GM23338 (cell line): ENCODE measurements around the gene ALPP. TPM values are rescaled to one million over a fixed set of nuclear protein-coding genes. Genes with fewer than 3 reads are reported as not detected.

Source experiments
- EZH2 ChIP-seq: fragments of 200-600 bp; sonication (generic); IDR thresholded peaks from one replicate; pipeline ENCODE4 v1.8.0; 2017; ENCODE audit warnings: antibody characterized with exemption, mild to moderate bottlenecking, low read depth; ENCODE audit not compliant: unreplicated experiment
- POLR2AphosphoS5 ChIP-seq: IDR thresholded peaks from 2 replicates; pipeline ENCODE4 v1.6.1; 2016; ENCODE audit warnings: antibody characterized with exemption, low read depth
- REST ChIP-seq: IDR thresholded peaks from one replicate; pipeline ENCODE4 v1.6.1; 2018; ENCODE audit warnings: antibody characterized with exemption; ENCODE audit not compliant: unreplicated experiment
- STAT1 ChIP-seq: IDR thresholded peaks from one replicate; pipeline ENCODE4 v1.6.1; 2016; ENCODE audit warnings: antibody characterized with exemption; ENCODE audit not compliant: unreplicated experiment
- ZNF114 ChIP-seq: fragments of 250-450 bp; sonication (Bioruptor Pico); IDR thresholded peaks from 2 replicates; pipeline ENCODE4 v1.5.0; 2020; ENCODE audit warnings: mild to moderate bottlenecking, moderate library complexity
- ZNF462 ChIP-seq: fragments of 250-450 bp; sonication (Bioruptor Pico); IDR thresholded peaks from 2 replicates; pipeline ENCODE4 v1.5.0; 2020; ENCODE audit warnings: mild to moderate bottlenecking, moderate library complexity
- polyA plus RNA-seq: library from polyadenylated mRNA; unstranded; fragments of >200 nt; fragmentation: Nextera tagmentation; extraction: Ambion mirVana; gene quantifications from 2 replicates; pipeline ENCODE4 v1.2.1, GENCODE V29; 2016
- total RNA-seq: library from RNA; depleted of rRNA; stranded (reverse); fragments of >200 nt; shearing (Covaris generic); gene quantifications from 2 replicates; pipeline ENCODE4 v1.2.3, GENCODE V29; 2014

The ALPP gene
- total and polyA plus RNA-seq, 2 experiments from 2014 or later = 0.28 TPM; not detected in 1

GRCh38 chr2:232382331-232383225, 4.0 kb downstream of the ALPP start (continued):
- TF ChIP-seq ZNF462 (CRISPR knock-in tag) (no peak), STAT1 (no peak), ZNF114 (no peak), POLR2AphosphoS5 (no peak), REST (no peak), EZH2 (no peak)
